Measurements from ENCODE around the gene RAB44.

DNA sequence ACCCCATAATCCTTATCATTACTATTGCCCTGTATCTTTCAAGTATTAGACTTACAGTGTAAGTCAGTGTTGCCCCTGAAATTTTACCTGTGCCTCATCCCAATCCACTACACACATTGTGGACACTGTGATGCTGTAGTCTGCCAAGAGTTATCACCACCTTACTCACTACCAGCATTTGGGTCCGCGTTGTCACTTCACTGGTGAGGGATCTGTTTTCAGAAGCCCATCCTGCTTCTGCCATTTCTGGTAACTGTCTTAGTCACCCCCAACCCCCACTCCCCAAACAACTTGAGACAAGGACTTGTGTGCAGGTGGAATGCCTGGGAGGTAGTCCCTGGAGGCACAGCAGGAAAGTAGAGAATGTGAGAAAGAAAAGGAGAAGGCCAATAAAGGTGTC, 6.0 kb upstream of the RAB44 start:
- TF ChIP-seq, protein P1, sequence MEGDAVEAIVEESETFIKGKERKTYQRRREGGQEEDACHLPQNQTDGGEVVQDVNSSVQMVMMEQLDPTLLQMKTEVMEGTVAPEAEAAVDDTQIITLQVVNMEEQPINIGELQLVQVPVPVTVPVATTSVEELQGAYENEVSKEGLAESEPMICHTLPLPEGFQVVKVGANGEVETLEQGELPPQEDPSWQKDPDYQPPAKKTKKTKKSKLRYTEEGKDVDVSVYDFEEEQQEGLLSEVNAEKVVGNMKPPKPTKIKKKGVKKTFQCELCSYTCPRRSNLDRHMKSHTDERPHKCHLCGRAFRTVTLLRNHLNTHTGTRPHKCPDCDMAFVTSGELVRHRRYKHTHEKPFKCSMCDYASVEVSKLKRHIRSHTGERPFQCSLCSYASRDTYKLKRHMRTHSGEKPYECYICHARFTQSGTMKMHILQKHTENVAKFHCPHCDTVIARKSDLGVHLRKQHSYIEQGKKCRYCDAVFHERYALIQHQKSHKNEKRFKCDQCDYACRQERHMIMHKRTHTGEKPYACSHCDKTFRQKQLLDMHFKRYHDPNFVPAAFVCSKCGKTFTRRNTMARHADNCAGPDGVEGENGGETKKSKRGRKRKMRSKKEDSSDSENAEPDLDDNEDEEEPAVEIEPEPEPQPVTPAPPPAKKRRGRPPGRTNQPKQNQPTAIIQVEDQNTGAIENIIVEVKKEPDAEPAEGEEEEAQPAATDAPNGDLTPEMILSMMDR (IDR thresholded peaks at IDR 0.05): no peak
- TF ChIP-seq POLR2A (IDR thresholded peaks at IDR 0.05) (no peak), POLR2AphosphoS5 (IDR thresholded peaks at IDR 0.05) (no peak)

Measured in stomach (tissue), 4 donors.